22Rv1 (cell line): ENCODE results near the gene KRT35.

Source experiments
- H3K27ac ChIP-seq: fragments of 450-650 bp; 2 replicates; pipeline ENCODE4 v1.5.1; 2017
- CTCF ChIP-seq: fragments of 450-650 bp; IDR thresholded peaks from 2 replicates; pipeline ENCODE4 v1.5.1; 2017; ENCODE audit warnings: mild to moderate bottlenecking
- ZFX ChIP-seq: fragments of 450-650 bp; IDR thresholded peaks from 2 replicates; pipeline ENCODE4 v1.6.1; 2017; ENCODE audit warnings: antibody characterized with exemption, borderline replicate concordance

The KRT35 gene

GRCh38 chr17:41428591-41429291 lies 52.2 kb downstream of the KRT35 start:
- H3K27ac ChIP-seq, result no peak overlapping the region
- TF ChIP-seq ZFX, result no peak
- no peak for TF ChIP-seq CTCF
